K562 (cell line): ENCODE results near the gene CPT1A. TPM values are rescaled to one million over a fixed set of nuclear protein-coding genes. Genes with fewer than 3 reads are reported as not detected.

ENCODE experiments used
- ATAC-seq: fragments of 200-7000 bp; cut with Tn5 transposase; 3 replicates; pipeline ENCODE4 v1.9.1; 2020; ENCODE audit warnings: moderate library complexity
- BruUV-seq: library from RNA; stranded (reverse); fragments of 400-500 nt; replicated peaks from 2 replicates; lab custom pipeline; 2021; lab: Mats Ljungman, UMichigan
- CTCF ChIA-PET: fragments of 300-600 bp; formaldehyde crosslinking; extraction: SDS; loops from one replicate; lab custom pipeline; 2021; ENCODE audit warnings: low intra/inter-chr PET ratio; lab: Yijun Ruan, JAX
- POLR2A ChIA-PET: fragments of 300-600, 350-650 bp; sonication (Branson Sonifier 250); formaldehyde crosslinking; extraction: SDS; loops from one replicate; lab custom pipeline; 2021; ENCODE audit warnings: antibody characterized with exemption, inconsistent platforms; lab: Yijun Ruan, JAX
- DNase-seq, 4 experiments: peaks; one replicate each; pipeline versions ENCODE4 v3.0.0 to v3.0.0-alpha.2; 2011 to 2018; ENCODE audit warnings: low spot score in 3 of 4, mixed read lengths in 3 of 4; ENCODE audit errors: extremely low read depth in 1 of 4
- FAIRE-seq: peaks from 2 replicates; lab custom pipeline; 2011; peaks lifted over from hg19 to GRCh38; lab: Jason Lieb, UNC
- H2AFZ ChIP-seq: 2 replicates; pipeline ENCODE4 v1.6.0; 2011; ENCODE audit warnings: low read depth, low read length, control low read depth, inconsistent platforms
- H3K27ac ChIP-seq: fragments of 200-600 bp; 3 replicates; pipeline ENCODE4 v1.8.0; 2011; ENCODE audit warnings: low read depth, mild to moderate bottlenecking, control low read depth, inconsistent platforms, low read length, moderate library complexity, mixed read lengths; ENCODE audit errors: extremely low read depth
- H3K27me3 ChIP-seq, 2 experiments: fragments of 300-600 bp in 1 of 2; 2 replicates in 1 of 2; 3 replicates in 1 of 2; pipeline versions ENCODE4 v1.6.0 to v1.8.0; 2011; ENCODE audit warnings: inconsistent platforms in 2 of 2, low read length in 2 of 2, mild to moderate bottlenecking in 1 of 2, mixed read lengths in 1 of 2, moderate library complexity in 1 of 2; ENCODE audit not compliant: control insufficient read depth in 2 of 2, insufficient read depth in 2 of 2
- H3K36me3 ChIP-seq: fragments of 300-600 bp; 3 replicates; pipeline ENCODE4 v1.8.0; 2011; ENCODE audit warnings: mild to moderate bottlenecking, low read length, inconsistent platforms; ENCODE audit not compliant: control insufficient read depth, insufficient read depth
- H3K4me1 ChIP-seq, 2 experiments: fragments of 200-600 bp in 1 of 2; replicated peaks in 1 of 2; 2 replicates in 1 of 2; 3 replicates in 1 of 2; pipeline versions ENCODE4 v1.5.1 to v1.8.0; 2011; ENCODE audit warnings: inconsistent platforms in 2 of 2, low read length in 2 of 2, mild to moderate bottlenecking in 1 of 2, mixed read lengths in 1 of 2, moderate library complexity in 1 of 2; ENCODE audit not compliant: control insufficient read depth in 2 of 2, insufficient read depth in 2 of 2
- H3K4me2 ChIP-seq: 2 replicates; pipeline ENCODE4 v1.6.1; 2011; ENCODE audit warnings: low read length, control low read depth, inconsistent platforms, mixed read lengths; ENCODE audit not compliant: insufficient read depth
- H3K4me3 ChIP-seq: fragments of 200-600 bp; sonication (generic), shearing (Covaris generic); 2 replicates; pipeline ENCODE4 v1.5.1; 2016; ENCODE audit warnings: control low read depth, inconsistent platforms
- H3K79me2 ChIP-seq: fragments of 200-600 bp; 3 replicates; pipeline ENCODE4 v1.8.0; 2011; ENCODE audit warnings: low read length, inconsistent platforms; ENCODE audit not compliant: control insufficient read depth, insufficient read depth
- H3K9ac ChIP-seq, 2 experiments: 2 replicates each; pipeline versions ENCODE4 v1.6.0 to v1.6.1; 2011; ENCODE audit warnings: low read depth in 2 of 2, low read length in 2 of 2, control low read depth in 1 of 2, inconsistent platforms in 1 of 2, mild to moderate bottlenecking in 1 of 2, mixed read lengths in 1 of 2; ENCODE audit not compliant: insufficient read depth in 1 of 2
- H3K9me1 ChIP-seq: one replicate; pipeline ENCODE4 v1.6.0; 2011; ENCODE audit warnings: inconsistent platforms, mild to moderate bottlenecking, low read length, moderate library complexity; ENCODE audit not compliant: control insufficient read depth, insufficient read depth
- H3K9me3 ChIP-seq: replicated peaks from 2 replicates; pipeline ENCODE4 v1.5.1; 2011; ENCODE audit warnings: low read depth, low read length, inconsistent platforms; ENCODE audit not compliant: control insufficient read depth, insufficient read depth
- H4K20me1 ChIP-seq: replicated peaks from 2 replicates; pipeline ENCODE4 v1.6.1; 2011; ENCODE audit warnings: low read length, inconsistent platforms, mixed read lengths; ENCODE audit not compliant: control insufficient read depth, insufficient read depth
- CBX3 ChIP-seq, 2 experiments: IDR thresholded peaks; 1 replicate in 1 of 2; 2 replicates in 1 of 2; pipeline ENCODE4 v1.6.1; 2012; ENCODE audit warnings: inconsistent platforms in 2 of 2, low read length in 2 of 2, borderline replicate concordance in 1 of 2, control low read depth in 1 of 2
- ZNF324 ChIP-seq: fragments of 250-450 bp; sonication (Bioruptor Pico); IDR thresholded peaks from 2 replicates; pipeline ENCODE4 v1.4.0; 2020; ENCODE audit warnings: mild to moderate bottlenecking
- WGBS: fragments of 100-300 bp; shearing (Covaris generic); methylation state at CpG from one replicate; pipeline ENCODE4 v1.1.6; 2016; ENCODE audit warnings: low coverage, mixed read lengths; ENCODE audit not compliant: insufficient coverage; ENCODE audit errors: missing lambda C conversion rate; 5-methylcytosine and 5-hydroxymethylcytosine counted together
- in situ Hi-C: fragments of 300-500 bp; cut with MboI; formaldehyde crosslinking; loops from 4 replicates; pipeline ENCODE4 v1.15.0; 2018; ENCODE audit warnings: inconsistent platforms, mixed read lengths
- intact Hi-C: fragments of 100-400 bp; cut with micrococcal nuclease; formaldehyde crosslinking; loops from 2 replicates; pipeline ENCODE4 v1.14.2; 2022
- polyA plus RNA-seq, 8 experiments: library from polyadenylated mRNA; depleted of rRNA in 4 of 8; stranded (reverse) in 5 of 8; unstranded in 3 of 8; fragments of >200 nt; fragmentation: Nextera tagmentation in 2 of 8; fragmentation: Illumina TruSeq in 1 of 8; extraction: Ambion mirVana in 2 of 8; extraction: Trizol in 1 of 8; gene quantifications; 2 replicates each; pipeline versions ENCODE4 v1.2.1 to v1.2.3, GENCODE V29; 2011 to 2014; ENCODE audit warnings: inconsistent platforms in 1 of 8, missing spikeins in 1 of 8
- total RNA-seq, 7 experiments: library from RNA; depleted of rRNA in 6 of 7; stranded (reverse); fragments of >200 nt in 6 of 7; fragmentation: Illumina TruSeq in 2 of 7; extraction: Trizol in 2 of 7; gene quantifications; 2 replicates each; pipeline versions ENCODE4 v1.2.1 to v1.2.3, GENCODE V29; 2011 to 2021; ENCODE audit warnings: low replicate concordance in 1 of 7
- TF ChIP-seq, protein P1 (sequence below): fragments of 250-450 bp; sonication (Bioruptor Pico); IDR thresholded peaks from 2 replicates; pipeline ENCODE4 v1.4.0; 2020
- TF ChIP-seq, protein P2 (sequence below): fragments of 250-450 bp; sonication (Bioruptor Pico); IDR thresholded peaks from 2 replicates; pipeline ENCODE4 v1.8.0; 2022; ENCODE audit warnings: moderate library complexity, mild to moderate bottlenecking, inconsistent platforms

Gene CPT1A
- total and polyA plus RNA-seq, 9 of the 15 experiments (the other 6 are each of a cell fraction or from before 2014, with no cell fraction given), result 2.6 to 29.1 (median 12.3) TPM

DNA sequence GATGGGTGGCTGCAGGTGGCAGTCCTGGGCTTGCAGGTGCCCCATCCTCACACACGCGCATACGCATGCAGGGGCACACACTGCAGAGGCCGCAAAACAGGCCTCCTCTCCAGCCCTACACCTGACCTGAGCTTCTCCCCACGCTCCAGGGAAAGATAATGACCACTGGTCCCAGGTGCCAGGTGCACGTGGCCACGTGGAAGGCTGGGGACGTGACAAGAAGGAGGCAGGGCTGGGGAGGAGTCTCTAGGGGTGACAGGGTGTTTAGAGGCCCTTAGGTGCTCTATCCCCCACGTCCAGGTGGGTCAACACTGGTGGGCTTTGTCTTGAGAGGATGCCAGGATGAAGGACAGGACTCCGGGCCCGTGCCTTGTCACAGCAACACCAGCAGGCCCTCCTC, 23.5 kb upstream of the CPT1A start (continued):
- TF ChIP-seq, protein P1, sequence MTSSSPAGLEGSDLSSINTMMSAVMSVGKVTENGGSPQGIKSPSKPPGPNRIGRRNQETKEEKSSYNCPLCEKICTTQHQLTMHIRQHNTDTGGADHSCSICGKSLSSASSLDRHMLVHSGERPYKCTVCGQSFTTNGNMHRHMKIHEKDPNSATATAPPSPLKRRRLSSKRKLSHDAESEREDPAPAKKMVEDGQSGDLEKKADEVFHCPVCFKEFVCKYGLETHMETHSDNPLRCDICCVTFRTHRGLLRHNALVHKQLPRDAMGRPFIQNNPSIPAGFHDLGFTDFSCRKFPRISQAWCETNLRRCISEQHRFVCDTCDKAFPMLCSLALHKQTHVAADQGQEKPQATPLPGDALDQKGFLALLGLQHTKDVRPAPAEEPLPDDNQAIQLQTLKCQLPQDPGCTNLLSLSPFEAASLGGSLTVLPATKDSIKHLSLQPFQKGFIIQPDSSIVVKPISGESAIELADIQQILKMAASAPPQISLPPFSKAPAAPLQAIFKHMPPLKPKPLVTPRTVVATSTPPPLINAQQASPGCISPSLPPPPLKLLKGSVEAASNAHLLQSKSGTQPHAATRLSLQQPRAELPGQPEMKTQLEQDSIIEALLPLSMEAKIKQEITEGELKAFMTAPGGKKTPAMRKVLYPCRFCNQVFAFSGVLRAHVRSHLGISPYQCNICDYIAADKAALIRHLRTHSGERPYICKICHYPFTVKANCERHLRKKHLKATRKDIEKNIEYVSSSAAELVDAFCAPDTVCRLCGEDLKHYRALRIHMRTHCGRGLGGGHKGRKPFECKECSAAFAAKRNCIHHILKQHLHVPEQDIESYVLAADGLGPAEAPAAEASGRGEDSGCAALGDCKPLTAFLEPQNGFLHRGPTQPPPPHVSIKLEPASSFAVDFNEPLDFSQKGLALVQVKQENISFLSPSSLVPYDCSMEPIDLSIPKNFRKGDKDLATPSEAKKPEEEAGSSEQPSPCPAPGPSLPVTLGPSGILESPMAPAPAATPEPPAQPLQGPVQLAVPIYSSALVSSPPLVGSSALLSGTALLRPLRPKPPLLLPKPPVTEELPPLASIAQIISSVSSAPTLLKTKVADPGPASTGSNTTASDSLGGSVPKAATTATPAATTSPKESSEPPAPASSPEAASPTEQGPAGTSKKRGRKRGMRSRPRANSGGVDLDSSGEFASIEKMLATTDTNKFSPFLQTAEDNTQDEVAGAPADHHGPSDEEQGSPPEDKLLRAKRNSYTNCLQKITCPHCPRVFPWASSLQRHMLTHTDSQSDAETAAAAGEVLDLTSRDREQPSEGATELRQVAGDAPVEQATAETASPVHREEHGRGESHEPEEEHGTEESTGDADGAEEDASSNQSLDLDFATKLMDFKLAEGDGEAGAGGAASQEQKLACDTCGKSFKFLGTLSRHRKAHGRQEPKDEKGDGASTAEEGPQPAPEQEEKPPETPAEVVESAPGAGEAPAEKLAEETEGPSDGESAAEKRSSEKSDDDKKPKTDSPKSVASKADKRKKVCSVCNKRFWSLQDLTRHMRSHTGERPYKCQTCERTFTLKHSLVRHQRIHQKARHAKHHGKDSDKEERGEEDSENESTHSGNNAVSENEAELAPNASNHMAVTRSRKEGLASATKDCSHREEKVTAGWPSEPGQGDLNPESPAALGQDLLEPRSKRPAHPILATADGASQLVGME (CRISPR knock-in tag), result no peak
- TF ChIP-seq, all 486 proteins: peak for 0

DNA sequence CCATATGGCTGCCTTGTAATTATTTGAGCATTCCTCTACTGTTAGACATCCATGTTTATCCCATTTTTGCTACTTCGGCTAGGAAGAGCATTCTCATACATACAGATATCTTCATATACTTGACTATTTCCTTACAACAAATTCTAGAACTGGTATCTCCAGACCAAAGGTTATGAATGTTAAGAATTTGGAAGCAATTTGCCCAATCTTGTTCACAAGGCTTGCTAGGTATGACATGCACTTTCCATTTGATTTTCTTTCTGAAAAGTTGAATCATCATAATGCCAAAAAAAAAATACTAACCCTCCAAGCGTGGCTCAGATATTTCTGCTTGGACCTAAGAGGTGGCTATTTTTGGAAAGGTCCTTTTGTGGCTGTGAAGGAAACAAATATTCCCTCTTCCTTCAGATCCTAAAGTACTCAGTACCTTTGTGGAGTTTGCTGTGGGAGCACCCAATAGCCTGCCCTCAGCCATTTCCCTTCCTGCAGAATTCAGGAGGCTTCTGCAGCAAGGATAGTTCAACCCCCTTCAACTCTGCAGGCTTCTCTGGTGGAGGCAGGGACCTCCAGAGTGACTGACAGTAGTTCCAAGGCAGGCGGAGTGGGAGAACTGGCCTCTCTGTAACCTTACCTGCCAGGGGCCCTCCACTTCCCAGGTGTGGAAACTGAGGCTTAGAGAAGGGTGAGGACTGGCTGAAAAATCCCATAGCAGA, 22.0 kb upstream of the CPT1A start:
- Histone ChIP-seq H3K27ac (no peak overlapping the region), H3K36me3 (no peaks in the 10 kb centered on the region), H3K9me3 (0 out of 2 replicates have a peak, but pooled peaks cover 4% of the 10 kb centered on the region), H3K27me3 (no peaks in the 10 kb centered on the region), H3K9ac (no peak overlapping the region), H3K4me3 (no peak overlapping the region), H3K4me1 (peaks cover 3 to 10% of the 10 kb centered on the region in 2 experiments; a peak in 3 of 5 replicates), H4K20me1 (no peaks in the 10 kb centered on the region), H3K79me2 (no peaks in the 10 kb centered on the region), H3K4me2 (no peak overlapping the region), H2AFZ (no peak overlapping the region), H3K9me1 (no peaks in the 10 kb centered on the region)
- no TSS peak for BruUV-seq
- peak; percentile 93 for TF ChIP-seq ZNF324 (CRISPR knock-in tag)
- TF ChIP-seq, protein P2, sequence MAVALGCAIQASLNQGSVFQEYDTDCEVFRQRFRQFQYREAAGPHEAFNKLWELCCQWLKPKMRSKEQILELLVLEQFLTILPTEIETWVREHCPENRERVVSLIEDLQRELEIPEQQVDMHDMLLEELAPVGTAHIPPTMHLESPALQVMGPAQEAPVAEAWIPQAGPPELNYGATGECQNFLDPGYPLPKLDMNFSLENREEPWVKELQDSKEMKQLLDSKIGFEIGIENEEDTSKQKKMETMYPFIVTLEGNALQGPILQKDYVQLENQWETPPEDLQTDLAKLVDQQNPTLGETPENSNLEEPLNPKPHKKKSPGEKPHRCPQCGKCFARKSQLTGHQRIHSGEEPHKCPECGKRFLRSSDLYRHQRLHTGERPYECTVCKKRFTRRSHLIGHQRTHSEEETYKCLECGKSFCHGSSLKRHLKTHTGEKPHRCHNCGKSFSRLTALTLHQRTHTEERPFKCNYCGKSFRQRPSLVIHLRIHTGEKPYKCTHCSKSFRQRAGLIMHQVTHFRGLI (CRISPR knock-in tag), result no peak
- peak in 1 of 2 experiments; percentile 78; a peak in 2 of 3 replicates for TF ChIP-seq CBX3 (IDR thresholded peaks at IDR 0.05; ENCODE audit: borderline replicate concordance in 1 of 2, low read length in 2 of 2)
- ChIA-PET CTCF (no interaction called here), POLR2A (no interaction called here)
- DNase-seq (no peak), FAIRE-seq (no peak), ATAC-seq (no peak)
- intact Hi-C loops, result no loop called here
- WGBS, result 32% methylated on average over 3 of the region's 3 CpGs
- in situ Hi-C loops, result no loop called here
